Measurements from ENCODE around the gene DHRS7C.

- TF ChIP-seq POLR2A (IDR thresholded peaks at IDR 0.05) (no peak), CTCF (IDR thresholded peaks at IDR 0.05) (no peak), POLR2AphosphoS5 (IDR thresholded peaks at IDR 0.05) (no peak)
Measured at GRCh38 chr17:9806699-9807098, 15.3 kb upstream of the DHRS7C start.

All from breast epithelium (tissue), 3 donors.